NCI-H774 (cell line): ENCODE data around the gene TMEM267.
"Not testable (repeated sequence)": the region's sequence is repeated elsewhere in the genome, so short reads cannot be mapped to it uniquely, and the experiment has no call there.

Experiments used
- DNase-seq: peaks from one replicate; lab custom pipeline; 2025; lab: John Stamatoyannopoulos, UW

TMEM267 gene

GRCh38 chr5:43456556-43456955 is 27.1 kb downstream of the TMEM267 start:
- no peak for DNase-seq

GRCh38 chr5:43441575-43441974 is 42.1 kb downstream of the TMEM267 start:
- DNase-seq, result not testable (repeated sequence)

GRCh38 chr5:43437062-43437660 is 46.5 kb downstream of the TMEM267 start:
- DNase-seq, result no peak

GRCh38 chr5:43433382-43433781 is 50.3 kb downstream of the TMEM267 start:
- no peak for DNase-seq

GRCh38 chr5:43432486-43433375 is 50.9 kb downstream of the TMEM267 start:
- no peak for DNase-seq

GRCh38 chr5:43429706-43430105 is 54.0 kb downstream of the TMEM267 start:
- DNase-seq, result no peak

- no peak for DNase-seq
Observed at GRCh38 chr5:43429016-43429415, 54.6 kb downstream of the TMEM267 start.

GRCh38 chr5:43427306-43427705 is 56.4 kb downstream of the TMEM267 start:
- no peak for DNase-seq

GRCh38 chr5:43425983-43426382 is 57.7 kb downstream of the TMEM267 start:
- DNase-seq, result no peak

GRCh38 chr5:43423086-43423485 is 60.6 kb downstream of the TMEM267 start:
- not testable (repeated sequence) for DNase-seq

GRCh38 chr5:43422143-43422542 is 61.5 kb downstream of the TMEM267 start:
- DNase-seq, result peak; percentile 57

GRCh38 chr5:43421450-43422133 is 62.1 kb downstream of the TMEM267 start:
- DNase-seq, result no peak

- DNase-seq, result no peak
Observed at GRCh38 chr5:43420241-43420640, 63.4 kb downstream of the TMEM267 start.

GRCh38 chr5:43418561-43418960 is 65.1 kb downstream of the TMEM267 start:
- no peak for DNase-seq

- no peak for DNase-seq
Observed at GRCh38 chr5:43416803-43417394, 66.8 kb downstream of the TMEM267 start.

- DNase-seq, result no peak
Observed at GRCh38 chr5:43415935-43416802, 67.5 kb downstream of the TMEM267 start.

- no peak for DNase-seq
Observed at GRCh38 chr5:43413966-43414365, 69.7 kb downstream of the TMEM267 start.

GRCh38 chr5:43412644-43413043 is 71.0 kb downstream of the TMEM267 start:
- DNase-seq, result no peak

- no peak for DNase-seq
Observed at GRCh38 chr5:43412156-43412555, 71.5 kb downstream of the TMEM267 start, which contains the start of gene CCL28. Gene CCL28 (minus strand): TSS chr5:43412391. CDS start chr5:43412316, 75 bp downstream.

- no peak for DNase-seq
Observed at GRCh38 chr5:43411495-43411894, 72.2 kb downstream of the TMEM267 start.

GRCh38 chr5:43410414-43410813 is 73.3 kb downstream of the TMEM267 start:
- no peak for DNase-seq
